A549 (cell line): ENCODE data around the gene SREBF1.
A peak's percentile ranks its signal among the peaks of the same experiment; 100 is the strongest.

Experiments
- CEBPB ChIP-seq, 2 experiments: fragments of >200 bp in 1 of 2; sonication (Bioruptor Twin) in 1 of 2; formaldehyde crosslinking in 1 of 2; IDR thresholded peaks; 2 replicates each; pipeline ENCODE4 v1.6.1; 2012 to 2016
- KDM1A ChIP-seq: fragments of 200-600 bp; sonication (generic); IDR thresholded peaks from 2 replicates; pipeline ENCODE4 v1.6.1; 2016; ENCODE audit warnings: low read depth, mild to moderate bottlenecking
- NR3C1 ChIP-seq: fragments of >200 bp; sonication (Bioruptor Twin); formaldehyde crosslinking; IDR thresholded peaks from 3 replicates; pipeline ENCODE4 v1.6.1; 2017
- POLR2A ChIP-seq: IDR thresholded peaks from 2 replicates; pipeline ENCODE4 v1.6.1; 2012; ENCODE audit warnings: mild to moderate bottlenecking, low read length
- REST ChIP-seq: fragments of 200-600 bp; sonication (generic); IDR thresholded peaks from 2 replicates; pipeline ENCODE4 v1.6.1; 2016; ENCODE audit warnings: antibody characterized with exemption, mild to moderate bottlenecking, moderate library complexity
- RNF2 ChIP-seq: fragments of 200-600 bp; sonication (generic); IDR thresholded peaks from 2 replicates; pipeline ENCODE4 v1.6.1; 2016; ENCODE audit warnings: low read depth, mild to moderate bottlenecking, antibody characterized with exemption, moderate library complexity, borderline replicate concordance
- TF ChIP-seq, protein P1 (sequence below): IDR thresholded peaks from 2 replicates; pipeline ENCODE4 v1.6.1; 2012
- TF ChIP-seq, protein P2 (sequence below): fragments of >200 bp; sonication (Bioruptor Twin); formaldehyde crosslinking; IDR thresholded peaks from 3 replicates; pipeline ENCODE4 v1.5.1; 2016

DNA sequence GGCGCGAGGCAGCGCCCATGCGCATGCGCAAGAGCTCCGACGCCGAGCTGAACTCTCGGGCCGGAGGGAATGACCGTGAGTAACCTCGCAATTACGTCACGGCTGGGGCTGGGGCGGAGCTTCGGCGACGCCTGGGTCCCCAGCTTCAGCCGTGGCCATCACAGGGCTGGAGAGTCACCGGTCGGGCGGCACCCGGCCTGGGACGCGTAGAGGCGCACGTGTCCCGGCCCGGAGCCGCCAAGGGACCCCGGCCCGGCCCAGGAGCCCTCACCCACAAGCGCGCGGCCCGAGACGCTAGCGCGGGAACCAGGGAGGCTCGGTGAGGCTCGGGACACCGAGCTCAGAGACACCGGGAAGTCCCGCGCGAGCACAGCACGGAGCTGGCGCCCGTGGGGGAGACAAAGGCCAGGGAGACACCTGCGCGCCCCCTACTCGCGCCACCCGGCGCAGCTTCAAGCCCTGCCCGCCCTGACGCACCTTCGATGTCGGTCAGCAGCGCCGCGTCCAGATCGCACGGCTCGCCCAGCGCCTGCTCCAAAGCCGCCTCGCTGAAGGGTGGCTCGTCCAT, 452 bp downstream of the SREBF1 start:
- TF ChIP-seq KDM1A = peak; percentile 74; the same call in 1 of the 2 replicates
- TF ChIP-seq, protein P1, sequence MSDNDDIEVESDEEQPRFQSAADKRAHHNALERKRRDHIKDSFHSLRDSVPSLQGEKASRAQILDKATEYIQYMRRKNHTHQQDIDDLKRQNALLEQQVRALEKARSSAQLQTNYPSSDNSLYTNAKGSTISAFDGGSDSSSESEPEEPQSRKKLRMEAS = peak; percentile 92
- peak; percentile 89 for TF ChIP-seq POLR2A
- TF ChIP-seq, protein P2, sequence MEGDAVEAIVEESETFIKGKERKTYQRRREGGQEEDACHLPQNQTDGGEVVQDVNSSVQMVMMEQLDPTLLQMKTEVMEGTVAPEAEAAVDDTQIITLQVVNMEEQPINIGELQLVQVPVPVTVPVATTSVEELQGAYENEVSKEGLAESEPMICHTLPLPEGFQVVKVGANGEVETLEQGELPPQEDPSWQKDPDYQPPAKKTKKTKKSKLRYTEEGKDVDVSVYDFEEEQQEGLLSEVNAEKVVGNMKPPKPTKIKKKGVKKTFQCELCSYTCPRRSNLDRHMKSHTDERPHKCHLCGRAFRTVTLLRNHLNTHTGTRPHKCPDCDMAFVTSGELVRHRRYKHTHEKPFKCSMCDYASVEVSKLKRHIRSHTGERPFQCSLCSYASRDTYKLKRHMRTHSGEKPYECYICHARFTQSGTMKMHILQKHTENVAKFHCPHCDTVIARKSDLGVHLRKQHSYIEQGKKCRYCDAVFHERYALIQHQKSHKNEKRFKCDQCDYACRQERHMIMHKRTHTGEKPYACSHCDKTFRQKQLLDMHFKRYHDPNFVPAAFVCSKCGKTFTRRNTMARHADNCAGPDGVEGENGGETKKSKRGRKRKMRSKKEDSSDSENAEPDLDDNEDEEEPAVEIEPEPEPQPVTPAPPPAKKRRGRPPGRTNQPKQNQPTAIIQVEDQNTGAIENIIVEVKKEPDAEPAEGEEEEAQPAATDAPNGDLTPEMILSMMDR = 0 out of 3 replicates have a peak, but pooled peaks have one; percentile 13
- peak; percentile 53; the same call in 1 of the 2 replicates for TF ChIP-seq REST
- peak in 1 of 2 experiments; percentile 59; a peak in 2 of 4 replicates for TF ChIP-seq CEBPB (IDR thresholded peaks at IDR 0.05)
- no peak for TF ChIP-seq NR3C1
- no peak for TF ChIP-seq RNF2
